Kidney epithelial cell (primary cell): Measurements from ENCODE around the gene PANK4. TPM values are rescaled to one million over a fixed set of nuclear protein-coding genes. Genes with fewer than 3 reads are reported as not detected.

Experiments
- DNase-seq: peaks from one replicate; pipeline ENCODE4 v3.0.0-alpha.2; 2010; ENCODE audit warnings: low read depth
- H3K27me3 ChIP-seq: 2 replicates; pipeline ENCODE4 v1.6.0; 2011; ENCODE audit warnings: low read length; ENCODE audit not compliant: control insufficient read depth, insufficient read depth
- H3K36me3 ChIP-seq: 2 replicates; pipeline ENCODE4 v1.5.1; 2011; ENCODE audit warnings: low read length; ENCODE audit not compliant: control insufficient read depth, insufficient read depth
- H3K4me3 ChIP-seq: 2 replicates; pipeline ENCODE4 v1.5.1; 2011; ENCODE audit warnings: low read depth, mild to moderate bottlenecking, control low read depth, low read length
- CTCF ChIP-seq: IDR thresholded peaks from 2 replicates; pipeline ENCODE4 v1.5.1; 2011; ENCODE audit warnings: mild to moderate bottlenecking, moderate library complexity, low read length, control low read depth, inconsistent platforms; ENCODE audit not compliant: insufficient read depth, poor library complexity, severe bottlenecking
- total RNA-seq: library from RNA; depleted of rRNA; stranded (reverse); fragments of >200 nt; gene quantifications from 2 replicates; pipeline ENCODE4 v1.2.3, GENCODE V29; 2015

The PANK4 gene
- total RNA-seq, 1 donor from 2014 or later: 28.9 TPM

- no peaks in the 10 kb centered on the region for H3K36me3 ChIP-seq
- peaks cover 43% of the 10 kb centered on the region for H3K27me3 ChIP-seq
- H3K4me3 ChIP-seq: no peak overlapping the region
- DNase-seq: no peak
- TF ChIP-seq CTCF: no peak
These were observed 52.1 kb downstream of the PANK4 start for GRCh38 chr1:2474104-2474844.

- no peak for DNase-seq
- Histone ChIP-seq H3K4me3 (no peak overlapping the region), H3K27me3 (peaks cover 52% of the 10 kb centered on the region), H3K36me3 (no peaks in the 10 kb centered on the region)
- no peak for TF ChIP-seq CTCF
These were observed 53.2 kb downstream of the PANK4 start for GRCh38 chr1:2473198-2473597.

- H3K4me3 ChIP-seq: no peak overlapping the region
- no peak for TF ChIP-seq CTCF
- DNase-seq: no peak
- peaks cover 55% of the 10 kb centered on the region for H3K27me3 ChIP-seq
- H3K36me3 ChIP-seq: no peaks in the 10 kb centered on the region
These were observed 53.7 kb downstream of the PANK4 start for GRCh38 chr1:2472561-2473177.

GRCh38 chr1:2472109-2472508 is 54.3 kb downstream of the PANK4 start:
- H3K36me3 ChIP-seq: no peaks in the 10 kb centered on the region
- H3K27me3 ChIP-seq: peaks cover 60% of the 10 kb centered on the region
- no peak overlapping the region for H3K4me3 ChIP-seq
- TF ChIP-seq CTCF: no peak
- no peak for DNase-seq

- DNase-seq: no peak
- Histone ChIP-seq H3K4me3 (no peak overlapping the region), H3K27me3 (peaks cover 64% of the 10 kb centered on the region), H3K36me3 (no peaks in the 10 kb centered on the region)
- TF ChIP-seq CTCF: no peak
These were observed 54.8 kb downstream of the PANK4 start for GRCh38 chr1:2471587-2472001.

- H3K27me3 ChIP-seq: peaks cover 69% of the 10 kb centered on the region
- TF ChIP-seq CTCF: no peak
- no peak overlapping the region for H3K4me3 ChIP-seq
- no peaks in the 10 kb centered on the region for H3K36me3 ChIP-seq
- no peak for DNase-seq
These were observed 55.3 kb downstream of the PANK4 start for GRCh38 chr1:2471159-2471471.
